GM18858 (cell line): Measurements from ENCODE around the gene PIGT.

Source experiments
- ATAC-seq: cut with Tn5 transposase; IDR thresholded peaks from one replicate; pipeline ENCODE4 v1.9.1; 2021; ENCODE audit not compliant: unreplicated experiment

The PIGT gene

GRCh38 chr20:45400346-45401031 lies 15.5 kb upstream of the PIGT start:
- no peak for ATAC-seq

GRCh38 chr20:45402946-45403345 lies 13.0 kb upstream of the PIGT start:
- ATAC-seq = no peak

- no peak for ATAC-seq
These were observed 11.5 kb upstream of the PIGT start for GRCh38 chr20:45404438-45404837.

GRCh38 chr20:45405571-45406259 lies 10.2 kb upstream of the PIGT start:
- ATAC-seq = no peak

- no peak for ATAC-seq
These were observed 9.5 kb upstream of the PIGT start for GRCh38 chr20:45406260-45407066.

- no peak for ATAC-seq
These were observed 8.7 kb upstream of the PIGT start for GRCh38 chr20:45407067-45407745.

GRCh38 chr20:45407783-45408645 lies 7.9 kb upstream of the PIGT start, which contains the start of gene DBNDD2:
Gene DBNDD2, plus strand, starts transcription at chr20:45408289. Its CDS starts 179 bp downstream, at chr20:45408468.
- no peak for ATAC-seq

GRCh38 chr20:45408646-45409213 lies 7.2 kb upstream of the PIGT start:
- ATAC-seq = no peak

GRCh38 chr20:45409521-45410272 lies 6.2 kb upstream of the PIGT start:
- no peak for ATAC-seq

- ATAC-seq = no peak
These were observed 5.1 kb upstream of the PIGT start for GRCh38 chr20:45410887-45411286.

- ATAC-seq = no peak
These were observed 3.3 kb upstream of the PIGT start for GRCh38 chr20:45412653-45413052.

GRCh38 chr20:45413479-45413878 lies 2.5 kb upstream of the PIGT start:
- no peak for ATAC-seq

- no peak for ATAC-seq
These were observed 976 bp downstream of the PIGT start for GRCh38 chr20:45416917-45417316.

- ATAC-seq = peak; percentile 79
These were observed 3.5 kb downstream of the PIGT start for GRCh38 chr20:45419188-45420091.

GRCh38 chr20:45420125-45420524 lies 4.2 kb downstream of the PIGT start:
- ATAC-seq = no peak

- ATAC-seq = no peak
These were observed 7.8 kb downstream of the PIGT start for GRCh38 chr20:45423700-45424099.

GRCh38 chr20:45425561-45425960 lies 9.6 kb downstream of the PIGT start:
- ATAC-seq = no peak

- no peak for ATAC-seq
These were observed 10.5 kb downstream of the PIGT start for GRCh38 chr20:45426320-45427016.
